ENCODE results near the gene MDC1.

Gene MDC1

GRCh38 chr6:30742316-30743098 lies 25.4 kb upstream of the MDC1 start, which contains the start of gene FLOT1:
Gene FLOT1, minus strand, starts transcription at chr6:30742687. Its CDS starts 498 bp downstream, at chr6:30742189.
- no peaks in the 10 kb centered on the region for H3K27me3 ChIP-seq (ENCODE audit: insufficient read depth, low read length, poor library complexity, severe bottlenecking)
- H3K9me3 ChIP-seq (ENCODE audit: insufficient read depth, low read depth, low read length) = no peaks in the 10 kb centered on the region
- H3K4me3 ChIP-seq (ENCODE audit: low read length, poor library complexity, severe bottlenecking) = peak within 1 kb of the TSS; percentile 86
- peaks cover 17% of the 10 kb centered on the region for H4K20me1 ChIP-seq (ENCODE audit: insufficient read depth, low read length, poor library complexity, severe bottlenecking)
- H3K36me3 ChIP-seq (ENCODE audit: insufficient read depth, low read length) = no peaks in the 10 kb centered on the region; the same call in 1 of the 2 replicates
- H3K9ac ChIP-seq (ENCODE audit: low read depth, low read length, poor library complexity, severe bottlenecking) = peak within 1 kb of the TSS; percentile 89
- no peaks in the 10 kb centered on the region for H3K9me2 ChIP-seq (replicated peaks; ENCODE audit: low read depth, low read length)
- TF ChIP-seq EZH2phosphoT487 (IDR thresholded peaks at IDR 0.05; ENCODE audit: borderline replicate concordance) = no peak
- no peak for TF ChIP-seq CTCF (conservative IDR thresholded peaks at IDR 0.05; ENCODE audit: low read length)
- peaks cover 11% of the 10 kb centered on the region for H3F3A ChIP-seq (ENCODE audit: low read depth)
- peaks cover 35% of the 10 kb centered on the region for H3K79me2 ChIP-seq (ENCODE audit: insufficient read depth, low read length)
- H2AFZ ChIP-seq (ENCODE audit: low read length) = peak within 1 kb of the TSS; percentile 69
- peaks cover 49% of the 10 kb centered on the region for H3K4me1 ChIP-seq (ENCODE audit: insufficient read depth, low read length, poor library complexity, severe bottlenecking)
- peak within 1 kb of the TSS; percentile 94 for H3K4me2 ChIP-seq (ENCODE audit: low read depth, low read length, poor library complexity, severe bottlenecking)

DNA sequence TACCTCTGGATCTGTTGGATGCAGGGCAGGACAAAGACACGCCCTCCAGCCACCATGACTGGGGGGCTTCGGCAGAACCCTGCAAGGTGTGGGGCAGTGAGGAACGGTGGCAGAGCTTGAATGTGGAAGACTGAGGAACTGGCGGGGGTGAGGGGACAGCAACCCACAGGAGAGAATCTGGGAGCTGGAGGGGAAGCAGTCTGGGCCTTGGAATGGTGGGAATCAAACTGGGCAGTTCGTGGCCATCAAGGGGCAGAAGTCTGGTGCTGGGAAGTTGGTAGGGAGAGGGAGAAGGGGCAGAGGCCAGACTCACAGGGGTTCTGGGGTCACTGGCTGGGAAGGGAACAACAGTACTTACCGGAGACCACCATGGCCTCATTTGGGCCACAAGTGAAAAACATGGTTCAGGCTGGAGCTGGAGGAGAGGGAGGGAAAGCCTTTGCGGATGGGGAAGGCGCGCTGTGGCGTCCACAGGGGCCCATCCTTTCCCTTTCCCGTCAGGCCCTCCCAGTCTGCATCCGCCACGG lies 24.8 kb upstream of the MDC1 start:
- no peaks in the 10 kb centered on the region for H3K9me2 ChIP-seq (replicated peaks; ENCODE audit: low read depth, low read length)
- H2AFZ ChIP-seq (ENCODE audit: low read length) = peak overlapping the region; percentile 69; the same call in 1 of the 2 replicates
- peaks cover 11% of the 10 kb centered on the region for H3F3A ChIP-seq (ENCODE audit: low read depth)
- no peaks in the 10 kb centered on the region for H3K9me3 ChIP-seq (ENCODE audit: insufficient read depth, low read depth, low read length)
- H3K4me3 ChIP-seq (ENCODE audit: low read length, poor library complexity, severe bottlenecking) = peak overlapping the region; percentile 86
- H4K20me1 ChIP-seq (ENCODE audit: insufficient read depth, low read length, poor library complexity, severe bottlenecking) = peaks cover 17% of the 10 kb centered on the region
- peak overlapping the region; percentile 89 for H3K9ac ChIP-seq (ENCODE audit: low read depth, low read length, poor library complexity, severe bottlenecking)
- H3K79me2 ChIP-seq (ENCODE audit: insufficient read depth, low read length) = peaks cover 38% of the 10 kb centered on the region
- TF ChIP-seq EZH2phosphoT487 (IDR thresholded peaks at IDR 0.05; ENCODE audit: borderline replicate concordance) = no peak
- no peak for TF ChIP-seq CTCF (conservative IDR thresholded peaks at IDR 0.05; ENCODE audit: low read length)
- H3K27me3 ChIP-seq (ENCODE audit: insufficient read depth, low read length, poor library complexity, severe bottlenecking) = no peaks in the 10 kb centered on the region
- H3K36me3 ChIP-seq (ENCODE audit: insufficient read depth, low read length) = no peaks in the 10 kb centered on the region; the same call in 1 of the 2 replicates
- peaks cover 56% of the 10 kb centered on the region for H3K4me1 ChIP-seq (ENCODE audit: insufficient read depth, low read length, poor library complexity, severe bottlenecking)
- H3K4me2 ChIP-seq (ENCODE audit: low read depth, low read length, poor library complexity, severe bottlenecking) = peak overlapping the region; percentile 94

DNA sequence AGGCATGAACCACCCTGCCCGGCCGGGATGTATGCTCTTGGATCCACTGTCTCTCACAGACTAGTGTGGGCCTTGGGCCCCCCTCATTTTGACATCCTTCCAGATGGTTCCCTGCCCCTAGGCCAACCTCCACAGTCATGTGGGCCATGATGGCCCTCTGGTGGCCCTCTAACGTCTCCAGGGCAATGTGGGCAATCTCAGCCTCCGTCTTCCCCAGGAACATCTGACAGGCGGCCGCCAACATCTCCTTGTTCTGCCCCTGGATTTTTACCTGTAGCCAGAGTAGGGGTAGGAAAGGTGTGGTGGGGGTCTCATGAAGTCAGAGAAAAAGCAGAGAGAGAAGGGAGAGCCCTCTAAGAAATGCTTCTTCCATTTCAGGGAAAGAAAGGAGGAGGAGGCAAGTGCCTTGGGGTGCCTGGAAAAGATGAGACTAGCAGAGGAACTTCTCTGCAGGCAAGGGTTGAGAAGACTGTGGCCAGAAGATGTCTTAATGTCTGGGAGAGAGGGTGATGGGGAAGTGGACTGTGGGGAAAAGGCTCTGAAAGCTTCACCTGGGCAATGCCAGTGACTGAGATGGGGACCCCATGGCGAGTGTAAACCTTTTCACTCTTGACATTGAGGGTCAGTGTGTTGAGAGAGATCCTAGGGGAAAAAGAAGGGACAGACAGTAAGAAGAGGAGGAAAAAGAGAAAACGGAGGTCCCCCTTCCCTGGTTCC lies 24.1 kb upstream of the MDC1 start:
- Histone ChIP-seq H3K4me2 (ENCODE audit: low read depth, low read length, poor library complexity, severe bottlenecking) (peak overlapping the region; percentile 94), H3F3A (ENCODE audit: low read depth) (peaks cover 11% of the 10 kb centered on the region), H3K9me3 (ENCODE audit: insufficient read depth, low read depth, low read length) (no peaks in the 10 kb centered on the region), H3K36me3 (ENCODE audit: insufficient read depth, low read length) (no peaks in the 10 kb centered on the region; the same call in 1 of the 2 replicates), H3K27me3 (ENCODE audit: insufficient read depth, low read length, poor library complexity, severe bottlenecking) (no peaks in the 10 kb centered on the region), H3K9ac (ENCODE audit: low read depth, low read length, poor library complexity, severe bottlenecking) (peak overlapping the region; percentile 89), H4K20me1 (ENCODE audit: insufficient read depth, low read length, poor library complexity, severe bottlenecking) (peaks cover 17% of the 10 kb centered on the region), H3K4me3 (ENCODE audit: low read length, poor library complexity, severe bottlenecking) (peak overlapping the region; percentile 86), H3K79me2 (ENCODE audit: insufficient read depth, low read length) (peaks cover 43% of the 10 kb centered on the region), H3K9me2 (replicated peaks; ENCODE audit: low read depth, low read length) (no peaks in the 10 kb centered on the region), H3K4me1 (ENCODE audit: insufficient read depth, low read length, poor library complexity, severe bottlenecking) (peaks cover 61% of the 10 kb centered on the region), H2AFZ (ENCODE audit: low read length) (no peak overlapping the region)
- peak; percentile 27 for TF ChIP-seq CTCF (conservative IDR thresholded peaks at IDR 0.05; ENCODE audit: low read length)
- TF ChIP-seq EZH2phosphoT487 (IDR thresholded peaks at IDR 0.05; ENCODE audit: borderline replicate concordance) = no peak

Measured in Loucy (cell line).